Endothelial cell of umbilical vein (primary cell): ENCODE results near the gene TYW3. TPM values are rescaled to one million over a fixed set of nuclear protein-coding genes. Genes with fewer than 3 reads are reported as not detected.

Source experiments
- BruUV-seq: library from RNA; stranded (reverse); fragments of 400-500 nt; replicated peaks from 2 replicates; lab custom pipeline; 2021; lab: Mats Ljungman, UMichigan
- CTCF ChIA-PET: fragments of 300-600, 350-600 bp; sonication (Branson Sonifier 250); formaldehyde crosslinking; loops from one replicate; lab custom pipeline; 2021; ENCODE audit warnings: antibody characterized with exemption, inconsistent platforms; lab: Charles Lee
- POLR2A ChIA-PET: fragments of 300-600, 350-600 bp; sonication (Branson Sonifier 250); formaldehyde crosslinking; loops from one replicate; lab custom pipeline; 2021; ENCODE audit warnings: antibody characterized with exemption, inconsistent platforms; lab: Charles Lee
- DNase-seq: peaks from one replicate; pipeline ENCODE4 v3.0.0-alpha.2; 2011; ENCODE audit warnings: low read depth, low spot score
- FAIRE-seq: peaks from 2 replicates; lab custom pipeline; 2011; peaks lifted over from hg19 to GRCh38; lab: Jason Lieb, UNC
- H2AFZ ChIP-seq: 2 replicates; pipeline ENCODE4 v1.6.0; 2012; ENCODE audit warnings: low read depth, low read length, control low read depth, inconsistent platforms
- H3K27ac ChIP-seq: 2 replicates; pipeline ENCODE4 v1.5.1; 2011; ENCODE audit warnings: low read depth, mild to moderate bottlenecking, control low read depth, low read length, moderate library complexity; ENCODE audit not compliant: insufficient read depth
- H3K27me3 ChIP-seq, 2 experiments: 2 replicates each; pipeline versions ENCODE4 v1.6.0 to v1.6.1; 2011; ENCODE audit warnings: low read length in 2 of 2, mixed read lengths in 1 of 2; ENCODE audit not compliant: control insufficient read depth in 2 of 2, insufficient read depth in 2 of 2
- H3K36me3 ChIP-seq, 2 experiments: 2 replicates in 1 of 2; 3 replicates in 1 of 2; pipeline ENCODE4 v1.5.1; 2011; ENCODE audit warnings: low read length in 2 of 2, mild to moderate bottlenecking in 1 of 2, moderate library complexity in 1 of 2; ENCODE audit not compliant: control insufficient read depth in 2 of 2, insufficient read depth in 2 of 2; ENCODE audit errors: extremely low read depth in 1 of 2
- H3K4me1 ChIP-seq: 3 replicates; pipeline ENCODE4 v1.5.1; 2011; ENCODE audit warnings: mild to moderate bottlenecking, low read length; ENCODE audit not compliant: control insufficient read depth, insufficient read depth; ENCODE audit errors: extremely low read depth
- H3K4me2 ChIP-seq: 2 replicates; pipeline ENCODE4 v1.6.1; 2011; ENCODE audit warnings: low read length, control low read depth, mixed read lengths; ENCODE audit not compliant: insufficient read depth
- H3K4me3 ChIP-seq, 3 experiments: fragments of 200-600 bp in 1 of 3; sonication (generic), shearing (Covaris generic) in 1 of 3; replicated peaks in 1 of 3; 2 replicates each; pipeline ENCODE4 v1.5.1; 2011 to 2016; ENCODE audit warnings: control low read depth in 3 of 3, low read length in 3 of 3, mild to moderate bottlenecking in 2 of 3, inconsistent platforms in 1 of 3, low read depth in 1 of 3, moderate library complexity in 1 of 3; ENCODE audit not compliant: insufficient read depth in 1 of 3
- H3K79me2 ChIP-seq: 2 replicates; pipeline ENCODE4 v1.6.0; 2012; ENCODE audit warnings: low read length, inconsistent platforms; ENCODE audit not compliant: control insufficient read depth, insufficient read depth
- H3K9ac ChIP-seq: replicated peaks from 2 replicates; pipeline ENCODE3; 2011; ENCODE audit warnings: low read length, control low read depth; ENCODE audit not compliant: insufficient read depth; ENCODE audit errors: extremely low read depth
- H3K9me1 ChIP-seq: replicated peaks from 3 replicates; pipeline ENCODE4 v1.6.0; 2011; ENCODE audit warnings: mild to moderate bottlenecking, low read length; ENCODE audit not compliant: control insufficient read depth, insufficient read depth; ENCODE audit errors: extremely low read depth
- H3K9me3 ChIP-seq: replicated peaks from 2 replicates; pipeline ENCODE4 v1.5.1; 2012; ENCODE audit warnings: low read length, inconsistent platforms; ENCODE audit not compliant: control insufficient read depth, insufficient read depth
- H4K20me1 ChIP-seq: replicated peaks from 2 replicates; pipeline ENCODE3; 2011; ENCODE audit warnings: mild to moderate bottlenecking, low read length; ENCODE audit not compliant: control insufficient read depth, insufficient read depth; ENCODE audit errors: extremely low read depth
- CTCF ChIP-seq, 2 donors: IDR thresholded peaks; 1 replicate in 1 of 2; 2 replicates in 1 of 2; pipeline ENCODE4 v1.5.1; 2011; ENCODE audit warnings: low read length in 2 of 2, mild to moderate bottlenecking in 2 of 2, moderate library complexity in 2 of 2, control low read depth in 1 of 2, inconsistent platforms in 1 of 2, low read depth in 1 of 2; ENCODE audit not compliant: insufficient read depth in 1 of 2; ENCODE audit errors: extremely low read depth in 1 of 2
- EZH2 ChIP-seq: IDR thresholded peaks from 2 replicates; pipeline ENCODE4 v1.6.1; 2012; ENCODE audit warnings: borderline replicate concordance, low read depth, mild to moderate bottlenecking, moderate library complexity, low read length, inconsistent platforms; ENCODE audit not compliant: severe bottlenecking
- FOS ChIP-seq: IDR thresholded peaks from 2 replicates; pipeline ENCODE4 v1.6.1; 2011; ENCODE audit warnings: mild to moderate bottlenecking, low read length, moderate library complexity, borderline replicate concordance; ENCODE audit not compliant: insufficient read depth
- JUN ChIP-seq: IDR thresholded peaks from 2 replicates; pipeline ENCODE4 v1.6.1; 2011; ENCODE audit warnings: borderline replicate concordance, low read depth; ENCODE audit not compliant: insufficient read length, insufficient read depth
- MYC ChIP-seq: IDR thresholded peaks from one replicate; pipeline ENCODE4 v1.6.1; 2011; ENCODE audit warnings: mild to moderate bottlenecking, low read depth, low read length
- POLR2AphosphoS5 ChIP-seq: IDR thresholded peaks from 2 replicates; pipeline ENCODE4 v1.6.1; 2012; ENCODE audit warnings: low read depth, mild to moderate bottlenecking, control low read depth, low read length, moderate library complexity; ENCODE audit not compliant: insufficient read depth
- dilution Hi-C: fragments of 300-500 bp; cut with MboI; formaldehyde crosslinking; loops from one replicate; pipeline ENCODE4 v1.15.0; 2019; ENCODE audit warnings: low sequenced_read_pairs; ENCODE audit not compliant: extremely low pct_ligation_motif_present
- intact Hi-C: fragments of 100-400 bp; cut with micrococcal nuclease; formaldehyde crosslinking; loops from one replicate; pipeline ENCODE4 v1.10.0; 2022
- polyA plus RNA-seq, 4 experiments: library from polyadenylated mRNA; depleted of rRNA in 3 of 4; stranded (reverse) in 3 of 4; unstranded in 1 of 4; fragments of >200 nt; gene quantifications; 2 replicates each; pipeline versions ENCODE4 v1.2.1 to v1.2.3, GENCODE V29; 2011 to 2012; ENCODE audit warnings: missing spikeins in 1 of 4
- total RNA-seq: library from RNA; stranded (reverse); gene quantifications from 2 replicates; pipeline ENCODE4 v1.2.3, GENCODE V29; 2021

TYW3 gene
- total and polyA plus RNA-seq, 2 donors (not counting 3 experiments of a cell fraction or from before 2014, with no cell fraction given): 8.5 to 22.8 TPM

GRCh38 chr1:74690909-74691308 lies 42.0 kb upstream of the TYW3 start:
- no peak for TF ChIP-seq EZH2
- no peak for TF ChIP-seq POLR2AphosphoS5
- no peak for TF ChIP-seq MYC
- no peak for TF ChIP-seq FOS
- no peak for TF ChIP-seq CTCF (IDR thresholded peaks at IDR 0.05; ENCODE audit: extremely low read depth in 1 of 2, insufficient read depth in 1 of 2, low read depth in 1 of 2, low read length in 2 of 2)
- no peak for TF ChIP-seq JUN
- CTCF ChIA-PET: interaction anchor here (1.7 to 3.7 kb wide), 9 partner anchors 8 to 222 kb away, joined by 5 to 35 read pairs (median 9); partner anchors contain the start of gene ERICH3
- H3K36me3 ChIP-seq: no peaks in the 10 kb centered on the region
- no peak overlapping the region for H3K4me2 ChIP-seq
- no peaks in the 10 kb centered on the region for H3K9me1 ChIP-seq
- no peaks in the 10 kb centered on the region for H3K9me3 ChIP-seq
- no peaks in the 10 kb centered on the region for H4K20me1 ChIP-seq
- H3K79me2 ChIP-seq: no peaks in the 10 kb centered on the region
- dilution Hi-C loops: no loop called here
- H2AFZ ChIP-seq: no peak overlapping the region
- H3K4me3 ChIP-seq: no peak overlapping the region
- H3K9ac ChIP-seq: no peak overlapping the region
- no TSS peak for BruUV-seq
- no peak for FAIRE-seq
- POLR2A ChIA-PET: no interaction called here
- H3K27me3 ChIP-seq: no peaks in the 10 kb centered on the region
- intact Hi-C loops: loop anchor here (1.0 kb wide), 1 partner anchor 42 kb away; the partner anchor contains the start of genes CRYZ and TYW3
- H3K4me1 ChIP-seq: no peaks in the 10 kb centered on the region
- H3K27ac ChIP-seq: no peak overlapping the region
- no peak for DNase-seq
